ENCODE measurements around the gene MYOM1.

The MYOM1 gene

GRCh38 chr18:3111523-3112240 lies 108.1 kb downstream of the MYOM1 start:
- FAIRE-seq, result no peak

DNA sequence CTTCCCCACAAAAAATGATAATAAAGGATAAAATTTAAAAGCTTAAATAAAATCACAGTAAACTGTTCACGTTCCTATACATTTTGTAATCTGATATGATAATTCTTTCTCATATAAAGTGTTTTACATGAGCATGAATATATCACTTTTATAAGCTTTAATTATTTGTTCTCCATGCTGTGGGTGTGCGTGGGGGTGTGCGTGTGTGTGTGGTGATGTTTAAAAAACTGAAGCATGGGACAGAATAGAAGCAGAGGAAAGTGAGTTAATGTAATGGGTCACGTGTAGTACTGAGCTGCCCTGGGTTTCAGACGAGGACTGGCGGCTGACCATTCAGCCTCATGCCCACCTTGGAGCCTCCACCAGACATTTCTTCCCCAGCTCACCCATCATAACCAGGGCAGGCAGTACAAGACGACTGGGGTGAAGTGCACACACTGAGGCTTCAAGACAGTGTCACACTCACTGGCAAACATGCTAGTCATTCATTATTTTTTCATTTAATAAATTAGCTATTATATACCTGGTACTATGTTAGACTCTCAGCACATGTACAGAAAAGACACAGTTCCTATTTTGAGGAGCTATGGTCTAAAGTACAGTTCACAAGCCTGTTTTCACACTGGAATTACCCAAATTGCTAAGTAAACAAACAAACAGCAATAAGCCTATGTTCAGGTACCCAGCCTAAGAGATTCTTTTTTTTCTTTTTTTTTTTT lies 109.6 kb downstream of the MYOM1 start:
- no peak for FAIRE-seq

GRCh38 chr18:3107740-3108151 lies 112.0 kb downstream of the MYOM1 start:
- FAIRE-seq, result no peak

- no peak for FAIRE-seq
Observed at GRCh38 chr18:3104190-3105054, 115.3 kb downstream of the MYOM1 start.

GRCh38 chr18:3103576-3103975 lies 116.2 kb downstream of the MYOM1 start:
- no peak for FAIRE-seq

DNA sequence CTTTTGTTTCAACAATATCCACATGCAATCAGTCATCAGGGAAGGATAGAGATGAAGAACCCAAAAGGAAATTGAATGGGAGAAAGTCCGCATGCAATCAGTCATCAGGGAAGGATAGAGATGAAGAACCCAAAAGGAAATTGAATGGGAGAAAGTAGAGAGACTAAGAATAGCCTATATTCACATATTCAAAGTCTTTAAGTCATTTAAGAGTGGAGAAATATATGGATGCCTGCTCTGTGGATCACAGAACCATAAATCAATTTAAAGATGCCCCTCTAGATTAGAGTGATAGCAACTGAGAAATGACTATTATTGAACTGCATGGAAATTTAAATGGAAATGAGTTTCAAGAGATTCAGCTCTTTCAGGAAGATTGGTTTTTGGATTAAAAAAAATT lies 116.8 kb downstream of the MYOM1 start:
- no peak for FAIRE-seq

DNA sequence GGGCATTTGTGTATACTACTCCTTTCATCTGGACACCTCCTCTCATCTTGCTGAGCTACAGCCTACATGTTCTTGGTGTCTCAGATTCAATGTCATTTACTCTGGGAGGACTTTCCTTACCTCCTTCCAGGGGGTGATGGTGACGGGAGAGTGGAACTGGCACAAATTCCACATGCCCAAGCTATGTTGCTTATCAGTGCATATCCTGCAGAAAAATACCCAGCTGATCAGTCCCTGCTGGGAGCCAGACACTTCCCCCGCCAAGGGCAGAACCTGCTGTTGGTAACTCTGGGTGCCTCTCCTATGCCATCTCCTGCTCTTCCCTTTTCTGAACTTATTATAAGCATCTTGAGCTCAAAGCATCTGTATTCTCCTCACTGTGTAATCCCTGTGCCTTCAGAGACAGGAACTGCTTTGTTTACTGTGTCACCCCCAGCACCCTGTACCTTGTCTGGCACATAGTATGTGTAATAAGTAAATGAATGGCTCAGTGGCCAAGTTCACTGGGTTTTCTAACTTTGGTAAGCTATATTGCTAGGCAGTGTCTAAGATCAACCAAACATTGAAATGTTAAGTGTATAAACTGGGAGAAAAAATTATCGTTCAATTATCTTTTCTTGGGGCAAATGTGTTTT lies 119.2 kb downstream of the MYOM1 start:
- no peak for FAIRE-seq

DNA sequence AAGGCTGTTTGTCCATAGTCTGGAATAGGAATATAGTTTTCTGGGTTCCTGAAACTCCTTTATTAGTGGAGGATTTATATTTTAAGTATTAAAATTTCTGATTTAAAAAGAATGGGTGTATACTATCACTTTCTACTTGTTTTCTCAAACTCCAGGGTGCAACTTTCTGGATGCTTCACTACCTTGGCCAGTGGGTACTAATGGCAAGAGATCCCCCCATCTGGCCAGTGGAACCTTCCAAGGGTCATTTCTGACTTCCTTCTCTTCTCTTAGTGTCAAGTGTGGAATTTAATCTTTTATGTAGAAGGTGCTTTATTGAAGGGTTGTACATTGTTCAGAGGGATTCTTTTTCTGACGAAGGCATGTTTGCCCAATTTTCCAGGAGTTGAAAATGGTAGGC lies 120.4 kb downstream of the MYOM1 start:
- FAIRE-seq, result no peak

GRCh38 chr18:3097082-3097481 lies 122.7 kb downstream of the MYOM1 start:
- no peak for FAIRE-seq

DNA sequence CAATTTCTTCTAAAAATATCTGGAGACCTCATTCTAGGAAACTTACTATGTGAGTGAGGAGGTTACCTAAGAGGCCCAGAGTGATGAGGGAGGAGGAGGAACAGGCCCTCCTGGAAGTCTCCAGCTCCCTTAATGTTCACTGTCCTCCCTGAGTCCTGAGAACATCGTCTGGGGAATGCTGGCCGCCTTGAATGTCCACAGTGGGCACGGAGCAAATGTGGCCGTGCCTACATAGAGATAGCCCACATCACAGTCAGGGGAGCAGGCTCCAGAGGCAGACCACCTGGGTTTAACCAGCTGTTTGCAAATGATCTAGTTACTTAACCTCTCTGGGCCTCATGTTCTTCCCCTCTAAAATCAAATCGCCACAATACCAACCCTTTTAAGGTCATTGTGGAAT lies 123.8 kb downstream of the MYOM1 start:
- FAIRE-seq, result no peak

- no peak for FAIRE-seq
Observed at GRCh38 chr18:3094338-3094684, 125.5 kb downstream of the MYOM1 start.

DNA sequence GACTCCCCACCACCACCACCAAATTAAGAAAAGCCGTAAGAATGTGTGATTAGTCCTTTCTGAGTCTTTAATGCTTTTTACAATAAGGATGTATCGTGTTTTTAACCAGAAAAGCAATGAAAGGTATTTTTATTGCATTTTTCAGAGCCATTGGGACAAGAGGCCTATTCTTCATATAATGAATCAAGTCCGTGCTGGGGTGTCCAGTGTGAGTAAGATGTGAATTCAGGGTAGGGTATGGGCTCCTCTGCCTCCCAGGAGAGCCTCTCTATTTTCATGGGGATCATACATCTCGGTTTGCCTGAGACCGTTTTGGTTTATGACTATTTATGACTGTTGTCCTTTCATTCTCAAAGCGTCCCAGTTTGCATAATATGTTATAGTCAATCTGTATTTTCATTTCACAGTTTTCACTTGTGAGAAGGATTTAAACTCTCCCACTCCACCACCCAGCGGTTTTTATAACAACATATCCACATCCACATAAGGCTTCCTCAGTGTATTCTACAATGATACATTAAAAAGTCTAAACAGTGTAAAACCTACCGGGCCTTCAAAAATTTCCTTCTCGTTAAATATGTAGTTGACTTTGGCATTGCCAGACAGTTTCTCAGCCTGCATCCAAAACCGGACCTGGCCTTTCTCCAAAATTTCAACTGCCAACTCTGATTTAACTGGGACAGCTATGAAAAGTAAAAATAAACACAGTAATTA lies 126.0 kb downstream of the MYOM1 start:
- FAIRE-seq, result no peak

DNA sequence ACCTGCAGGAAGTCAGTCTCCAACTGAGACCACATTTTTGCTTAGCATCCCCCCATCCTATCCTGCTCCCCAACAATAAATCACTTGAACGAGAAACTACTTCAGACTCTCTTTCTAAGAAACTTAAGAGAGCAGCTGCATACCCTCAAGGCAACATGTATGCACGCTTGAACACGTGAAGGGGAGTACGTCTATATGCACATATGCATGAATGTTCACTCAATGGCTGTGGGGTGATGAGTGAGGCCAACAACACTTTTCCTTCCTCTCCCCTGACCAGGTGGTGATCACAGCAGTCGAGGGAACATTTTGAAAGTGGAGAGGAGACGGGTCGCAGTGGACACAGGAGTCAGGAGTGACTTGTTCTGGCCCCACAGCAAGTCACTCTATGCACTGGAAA lies 127.0 kb downstream of the MYOM1 start:
- FAIRE-seq, result no peak

- no peak for FAIRE-seq
Observed at GRCh38 chr18:3089579-3089978, 130.2 kb downstream of the MYOM1 start.

DNA sequence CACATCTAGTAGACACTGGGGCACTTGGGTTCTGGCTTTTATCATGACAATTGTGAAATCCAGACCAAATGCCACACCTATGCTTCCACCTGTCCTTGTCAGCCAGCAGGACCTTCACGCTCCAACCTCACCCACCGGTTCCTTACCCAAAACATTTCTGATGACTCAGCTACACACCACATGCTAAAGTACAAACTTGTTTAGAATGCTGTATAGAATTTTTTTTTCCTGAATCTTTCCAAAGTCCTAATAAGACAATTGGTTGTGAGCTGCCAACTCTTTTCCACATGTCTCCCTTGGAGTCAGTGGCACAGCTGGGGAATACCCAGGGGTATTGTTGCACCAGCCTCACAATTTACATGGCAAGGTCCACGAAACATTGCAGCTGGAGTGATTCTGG lies 131.3 kb downstream of the MYOM1 start:
- no peak for FAIRE-seq

- FAIRE-seq, result no peak
Observed at GRCh38 chr18:3086871-3087270, 132.9 kb downstream of the MYOM1 start.

GRCh38 chr18:3085612-3086011 lies 134.2 kb downstream of the MYOM1 start:
- no peak for FAIRE-seq

DNA sequence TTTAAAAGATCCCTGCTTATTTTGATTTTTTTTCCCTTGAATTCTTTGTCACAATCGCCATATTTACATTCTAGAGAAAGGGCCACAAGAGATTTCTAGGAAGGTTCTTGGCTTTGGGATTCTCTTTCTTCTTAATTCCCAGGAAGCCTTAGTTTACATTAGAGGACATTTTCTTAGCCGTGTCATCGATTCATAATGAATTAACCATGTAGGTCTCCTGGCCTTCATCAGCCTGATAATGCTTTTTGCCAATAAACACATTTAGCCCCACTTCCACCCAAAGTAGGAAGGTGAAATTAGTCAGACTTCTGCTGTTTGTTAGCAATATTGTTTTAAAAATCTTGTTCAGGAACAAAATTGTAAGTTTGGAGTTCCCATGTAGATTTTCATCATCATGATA lies 135.6 kb downstream of the MYOM1 start:
- FAIRE-seq, result no peak

DNA sequence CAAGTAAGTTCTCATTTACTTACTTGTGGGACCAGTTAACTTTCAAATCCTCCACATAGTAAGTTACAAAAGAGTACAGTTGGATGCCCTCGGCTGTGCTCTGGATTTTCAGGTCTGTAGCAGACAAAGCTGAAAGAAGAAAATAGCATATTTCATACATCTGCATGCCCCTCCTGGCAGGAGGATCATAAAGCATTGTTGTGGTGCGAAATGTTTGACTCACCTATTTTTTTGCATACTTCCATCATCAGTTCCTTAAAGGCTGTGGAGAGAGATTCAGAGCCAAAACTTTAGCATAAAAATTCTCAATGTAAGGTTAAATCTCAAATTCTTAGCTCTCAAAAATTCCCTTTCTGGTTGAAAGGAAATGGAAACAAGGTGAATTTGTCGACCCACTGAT lies 136.0 kb downstream of the MYOM1 start:
- no peak for FAIRE-seq

GRCh38 chr18:3081584-3081991 lies 138.2 kb downstream of the MYOM1 start:
- no peak for FAIRE-seq

- FAIRE-seq, result no peak
Observed at GRCh38 chr18:3079653-3080052, 140.1 kb downstream of the MYOM1 start.

DNA sequence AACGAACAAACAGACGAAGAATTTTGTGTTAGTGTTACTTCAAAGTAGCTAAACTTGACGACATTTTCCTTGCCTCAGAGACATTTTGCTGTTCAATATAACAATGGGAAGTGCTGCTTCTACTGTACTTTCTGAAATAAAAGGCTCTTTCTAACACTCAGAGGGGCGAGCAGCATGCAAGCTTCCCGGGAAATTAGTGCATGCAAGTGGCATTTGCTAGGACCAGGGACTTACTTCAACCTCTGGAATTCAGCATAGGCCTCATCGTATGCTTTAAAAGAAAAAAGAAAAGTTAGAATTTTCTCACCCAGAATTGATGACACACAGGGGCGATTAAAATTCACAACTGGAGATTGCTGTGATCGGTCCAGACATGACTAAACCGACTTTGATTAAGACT lies 144.3 kb downstream of the MYOM1 start:
- FAIRE-seq, result no peak

- FAIRE-seq, result no peak
Observed at GRCh38 chr18:3074087-3074486, 145.7 kb downstream of the MYOM1 start.
